Sigmoid colon (tissue), 7 donors: ENCODE measurements around the gene RAPGEF5. TPM values are rescaled to one million over a fixed set of nuclear protein-coding genes. Genes with fewer than 3 reads are reported as not detected.

Experiments
- DNase-seq: peaks from one replicate; pipeline ENCODE4 v3.0.0-alpha.2; 2019
- H3K27ac ChIP-seq, 4 donors: fragments of 200-600 bp; sonication (generic); one replicate each; pipeline ENCODE4 v1.5.1; 2016 to 2019; ENCODE audit warnings: mild to moderate bottlenecking in 1 of 4
- H3K27me3 ChIP-seq, 3 donors: fragments of 200-600 bp; sonication (generic); one replicate each; pipeline ENCODE4 v1.5.1; 2019; ENCODE audit warnings: mild to moderate bottlenecking in 1 of 3
- H3K36me3 ChIP-seq, 4 donors: fragments of 200-600 bp; sonication (generic); one replicate each; pipeline ENCODE4 v1.5.1; 2016 to 2019
- H3K4me1 ChIP-seq, 4 donors: fragments of 200-600 bp; sonication (generic); one replicate each; pipeline ENCODE4 v1.5.1; 2017 to 2019
- H3K4me3 ChIP-seq, 4 donors: fragments of 200-600 bp; sonication (generic); one replicate each; pipeline ENCODE4 v1.5.1; 2017 to 2019; ENCODE audit warnings: mild to moderate bottlenecking in 2 of 4, moderate library complexity in 1 of 4
- H3K9me3 ChIP-seq, 4 donors: fragments of 200-600 bp in 3 of 4; sonication (generic) in 3 of 4; one replicate each; pipeline versions ENCODE4 v1.5.1 to v1.6.1; 2013 to 2019
- CTCF ChIP-seq, 4 experiments: fragments of 450-650 bp in 3 of 4; fragments of 200-600 bp in 1 of 4; IDR thresholded peaks; one replicate each; pipeline ENCODE4 v1.5.1; 2016 to 2019; ENCODE audit warnings: antibody characterized with exemption in 4 of 4, mild to moderate bottlenecking in 3 of 4, moderate library complexity in 2 of 4
- EP300 ChIP-seq, 4 donors: sonication (generic); formaldehyde crosslinking; IDR thresholded peaks; one replicate each; pipeline ENCODE4 v1.6.1; 2017; ENCODE audit warnings: antibody characterized with exemption in 4 of 4
- POLR2A ChIP-seq, 2 donors: fragments of 450-650 bp; IDR thresholded peaks; one replicate each; pipeline ENCODE4 v1.6.1; 2016; ENCODE audit warnings: antibody characterized with exemption in 2 of 2, mild to moderate bottlenecking in 2 of 2, moderate library complexity in 2 of 2
- POLR2AphosphoS5 ChIP-seq, 4 donors: sonication (generic); formaldehyde crosslinking; IDR thresholded peaks; one replicate each; pipeline ENCODE4 v1.6.1; 2017; ENCODE audit warnings: antibody characterized with exemption in 4 of 4
- WGBS, 2 donors: extraction: QIAGEN DNeasy Blood & Tissue Kit; methylation state at CpG; one replicate each; pipeline ENCODE4 v1.1.7; 2013; 5-methylcytosine and 5-hydroxymethylcytosine counted together
- intact Hi-C: fragments of 100-400 bp; cut with DNase I; formaldehyde crosslinking; loops from one replicate; pipeline ENCODE4 v1.15.1; 2023
- polyA plus RNA-seq, 3 donors: library from polyadenylated mRNA; stranded (reverse); fragments of 200-250 nt; gene quantifications; one replicate each; pipeline ENCODE4 v1.2.3, GENCODE V29; 2013
- total RNA-seq, 4 donors: library from RNA; depleted of rRNA; stranded (reverse); fragments of >200 nt; gene quantifications; one replicate each; pipeline ENCODE4 v1.1.0, GENCODE V29; 2016
- donor health status: healthy with polysubstance abuse.
- donor health status: Bipolar disorder and iron deficiency.
- donor health status: healthy.

The RAPGEF5 gene
- total and polyA plus RNA-seq, 7 donors = 6.0 to 17.9 (median 12.6) TPM

GRCh38 chr7:22402250-22402649 lies 45.3 kb upstream of the RAPGEF5 start:
- 70 to 75% methylated on average over 2 of the region's 2 CpGs for WGBS, 2 donors

GRCh38 chr7:22400936-22401553 lies 44.1 kb upstream of the RAPGEF5 start:
- Histone ChIP-seq H3K4me1 (no peaks in the 10 kb centered on the region), H3K36me3 (no peaks in the 10 kb centered on the region), H3K27me3 (no peaks in the 10 kb centered on the region), H3K4me3 (no peak overlapping the region), H3K27ac (no peak overlapping the region), H3K9me3 (no peaks in the 10 kb centered on the region)
- intact Hi-C loops = no loop called here
- TF ChIP-seq POLR2AphosphoS5 (IDR thresholded peaks at IDR 0.05) (no peak), CTCF (IDR thresholded peaks at IDR 0.05) (no peak), EP300 (IDR thresholded peaks at IDR 0.05) (no peak), POLR2A (IDR thresholded peaks at IDR 0.05) (no peak)
- no peak for DNase-seq
- 87 to 92% methylated on average over 3 of the region's 3 CpGs for WGBS, 2 donors

More at GRCh38 chr7:22402250-22402649, 45.3 kb upstream of the RAPGEF5 start:
- no peak for DNase-seq
- Histone ChIP-seq H3K4me3 (no peak overlapping the region), H3K4me1 (no peaks in the 10 kb centered on the region), H3K27me3 (no peaks in the 10 kb centered on the region), H3K36me3 (no peaks in the 10 kb centered on the region), H3K9me3 (no peaks in the 10 kb centered on the region), H3K27ac (no peak overlapping the region)
- intact Hi-C loops = no loop called here
- TF ChIP-seq CTCF (IDR thresholded peaks at IDR 0.05) = no peak
- no peak for TF ChIP-seq POLR2A (IDR thresholded peaks at IDR 0.05)
- no peak for TF ChIP-seq EP300 (IDR thresholded peaks at IDR 0.05)
- TF ChIP-seq POLR2AphosphoS5 (IDR thresholded peaks at IDR 0.05) = no peak

GRCh38 chr7:22400150-22400814 lies 43.3 kb upstream of the RAPGEF5 start:
- TF ChIP-seq POLR2AphosphoS5 (IDR thresholded peaks at IDR 0.05) (no peak), POLR2A (IDR thresholded peaks at IDR 0.05) (no peak), EP300 (IDR thresholded peaks at IDR 0.05) (no peak), CTCF (IDR thresholded peaks at IDR 0.05) (no peak)
- no peaks in the 10 kb centered on the region for H3K4me1 ChIP-seq
- WGBS, 2 donors = 69 to 83% methylated on average over 10 of the region's 10 CpGs
- no peak overlapping the region for H3K27ac ChIP-seq
- H3K27me3 ChIP-seq = no peaks in the 10 kb centered on the region
- H3K36me3 ChIP-seq = no peaks in the 10 kb centered on the region
- no peak overlapping the region for H3K4me3 ChIP-seq
- no peak for DNase-seq
- intact Hi-C loops = no loop called here
- no peaks in the 10 kb centered on the region for H3K9me3 ChIP-seq

GRCh38 chr7:22399546-22399945 lies 42.6 kb upstream of the RAPGEF5 start:
- no peaks in the 10 kb centered on the region for H3K4me1 ChIP-seq
- WGBS, 2 donors = 79 to 87% methylated on average over 2 of the region's 2 CpGs
- no peaks in the 10 kb centered on the region for H3K36me3 ChIP-seq
- H3K27me3 ChIP-seq = no peaks in the 10 kb centered on the region
- H3K27ac ChIP-seq = no peak overlapping the region
- TF ChIP-seq POLR2AphosphoS5 (IDR thresholded peaks at IDR 0.05) (no peak), POLR2A (IDR thresholded peaks at IDR 0.05) (no peak), CTCF (IDR thresholded peaks at IDR 0.05) (no peak), EP300 (IDR thresholded peaks at IDR 0.05) (no peak)
- H3K9me3 ChIP-seq = no peaks in the 10 kb centered on the region
- DNase-seq = no peak
- H3K4me3 ChIP-seq = no peak overlapping the region
- intact Hi-C loops = no loop called here
